ENCODE measurements around the gene DNM2.
A peak's percentile ranks its signal among the peaks of the same experiment; 100 is the strongest.

GRCh38 chr19:10695401-10696398, 22.2 kb upstream of the DNM2 start:
- TF ChIP-seq CTCF (IDR thresholded peaks at IDR 0.05) (peak in 1 of 4 experiments; percentile 30), POLR2A (IDR thresholded peaks at IDR 0.05) (no peak)
